ENCODE measurements around the gene ELOVL6.
"Not testable (repeated sequence)": the region's sequence is repeated elsewhere in the genome, so short reads cannot be mapped to it uniquely, and the experiment has no call there.

The ELOVL6 gene

DNA sequence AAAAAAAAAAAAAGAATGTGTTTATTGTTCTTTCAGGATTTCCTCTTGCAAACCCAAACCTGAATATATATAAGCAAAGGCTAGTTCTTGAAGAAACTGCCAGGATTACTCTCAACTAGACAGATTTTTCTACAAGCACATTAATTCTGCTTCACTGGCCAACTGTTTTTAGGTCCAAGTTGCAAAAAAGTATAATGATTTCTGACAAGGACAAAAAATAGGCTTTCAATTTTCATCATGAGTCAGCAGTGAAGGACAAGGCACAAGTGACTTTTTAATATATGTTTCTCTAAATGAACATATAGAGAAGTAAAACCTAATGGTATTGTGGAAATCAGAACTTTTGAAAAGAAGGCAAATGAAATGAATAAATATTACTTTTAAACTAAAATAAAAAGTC is 73.7 kb downstream of the ELOVL6 start:
- no peak for DNase-seq (ENCODE audit: low read depth)

DNA sequence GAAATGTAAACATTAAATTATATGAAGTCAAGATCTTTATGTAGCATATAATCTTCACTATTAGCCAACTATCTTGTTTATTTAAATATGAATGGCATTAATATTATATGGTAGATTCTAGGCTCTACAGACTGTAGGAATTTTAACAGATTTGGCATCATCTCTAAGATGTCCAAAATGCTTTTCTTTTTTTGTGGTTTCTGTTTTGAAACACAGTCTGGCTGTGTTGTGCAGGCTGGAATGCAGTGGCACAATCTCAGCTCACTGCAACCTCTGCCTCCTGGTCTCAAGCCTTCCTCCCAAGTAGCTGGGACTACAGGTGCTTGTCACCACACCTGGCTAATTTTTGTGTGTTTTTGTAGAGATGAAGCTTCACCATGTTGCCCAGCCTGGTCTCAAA is 76.2 kb downstream of the ELOVL6 start:
- no peak for DNase-seq (ENCODE audit: low read depth)

DNA sequence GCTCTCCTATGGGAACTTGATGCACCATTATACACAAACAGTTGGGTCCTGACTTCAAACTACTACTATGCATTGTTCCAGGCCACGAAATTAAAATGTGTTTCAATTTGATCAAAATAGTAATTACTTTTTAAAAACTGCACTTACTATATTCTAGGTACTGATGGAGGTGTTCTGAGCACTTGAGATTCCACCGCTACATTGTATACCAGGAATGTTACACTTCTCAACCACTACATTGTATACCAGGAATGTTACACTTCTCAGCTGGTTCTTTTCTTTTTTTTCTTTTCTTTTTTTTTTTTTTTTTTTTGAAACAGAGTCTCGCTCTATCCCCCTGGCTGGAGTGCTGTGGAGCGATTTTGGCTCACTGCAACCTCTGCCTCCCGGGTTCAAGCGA is 77.9 kb downstream of the ELOVL6 start:
- DNase-seq (ENCODE audit: low read depth) = no peak

DNA sequence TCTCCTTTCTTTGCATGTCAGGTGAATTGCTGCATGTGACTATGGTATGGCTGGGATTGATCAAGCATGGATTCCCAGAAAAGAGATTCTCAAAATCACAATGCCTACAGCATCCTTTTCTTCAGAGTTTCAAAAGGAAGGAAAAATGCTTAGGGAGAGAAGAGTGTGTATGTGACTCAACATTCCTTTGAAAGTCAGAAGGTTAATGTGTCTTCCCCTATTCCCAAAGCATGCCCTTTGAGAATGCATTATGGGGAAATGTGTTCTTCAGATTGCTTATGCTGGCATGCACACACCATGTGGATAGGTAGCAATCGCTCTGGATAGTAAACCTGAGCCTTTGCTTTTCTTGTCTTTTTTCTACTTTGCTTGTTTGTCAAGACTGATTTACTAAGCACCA is 78.5 kb downstream of the ELOVL6 start:
- DNase-seq (ENCODE audit: low read depth) = peak; percentile 18

DNA sequence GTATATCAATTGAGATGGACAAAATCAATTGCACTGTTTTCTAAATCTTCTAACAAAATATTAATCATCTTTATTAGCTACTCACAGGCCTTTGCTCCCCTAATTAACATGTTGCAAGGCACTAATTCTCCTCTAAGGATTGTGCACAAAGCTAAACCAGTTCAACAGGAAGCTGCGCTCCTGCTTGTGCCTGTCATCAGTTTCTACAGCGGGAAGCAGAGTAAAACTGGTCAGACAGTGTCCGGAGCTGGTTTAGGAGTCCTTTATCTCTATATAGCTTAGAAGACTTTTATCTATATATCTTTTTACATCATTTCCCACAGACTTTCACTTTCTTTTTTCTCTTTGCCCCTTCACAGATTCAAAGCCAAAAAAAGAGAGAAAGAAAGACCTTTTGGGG is 79.1 kb downstream of the ELOVL6 start:
- DNase-seq (ENCODE audit: low read depth) = no peak

DNA sequence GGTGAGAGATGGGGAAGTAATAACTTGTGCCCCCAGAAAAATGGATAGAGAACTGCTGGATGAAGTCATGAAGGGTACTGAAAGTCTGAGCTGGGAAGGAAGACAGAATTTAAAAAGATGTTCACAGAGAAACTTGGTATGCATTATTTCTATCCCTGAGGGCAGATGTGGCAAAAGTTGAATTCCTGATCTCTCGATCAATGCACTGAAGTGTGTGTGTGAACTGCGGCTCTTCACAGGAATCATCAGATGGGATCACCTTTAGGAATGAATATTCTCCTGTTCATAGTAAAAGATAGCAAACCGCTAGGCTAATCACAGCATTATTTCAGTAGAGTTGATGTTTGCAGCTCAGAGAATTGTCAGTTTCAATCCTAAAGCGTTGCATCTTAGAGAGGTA is 86.4 kb downstream of the ELOVL6 start:
- no peak for DNase-seq (ENCODE audit: low read depth)

DNA sequence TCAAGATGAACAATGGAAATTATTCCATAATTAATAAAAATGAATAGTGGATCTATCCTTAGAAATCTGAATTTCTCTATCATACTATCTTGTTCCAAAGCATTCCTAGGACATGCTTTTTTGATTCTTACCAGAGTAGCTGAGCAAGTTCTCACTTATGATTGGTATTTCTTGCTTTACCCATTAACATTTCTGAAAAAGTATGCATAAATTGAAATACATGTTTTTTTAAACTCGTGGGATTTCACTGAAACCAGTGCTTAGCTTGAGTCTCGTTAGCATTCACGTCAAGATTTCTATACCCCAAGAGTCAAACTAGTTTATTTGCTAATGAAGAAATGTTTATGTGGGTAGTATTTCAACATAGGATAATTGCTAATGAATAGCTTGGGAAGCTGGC is 89.0 kb downstream of the ELOVL6 start:
- no peak for DNase-seq (ENCODE audit: low read depth)

DNA sequence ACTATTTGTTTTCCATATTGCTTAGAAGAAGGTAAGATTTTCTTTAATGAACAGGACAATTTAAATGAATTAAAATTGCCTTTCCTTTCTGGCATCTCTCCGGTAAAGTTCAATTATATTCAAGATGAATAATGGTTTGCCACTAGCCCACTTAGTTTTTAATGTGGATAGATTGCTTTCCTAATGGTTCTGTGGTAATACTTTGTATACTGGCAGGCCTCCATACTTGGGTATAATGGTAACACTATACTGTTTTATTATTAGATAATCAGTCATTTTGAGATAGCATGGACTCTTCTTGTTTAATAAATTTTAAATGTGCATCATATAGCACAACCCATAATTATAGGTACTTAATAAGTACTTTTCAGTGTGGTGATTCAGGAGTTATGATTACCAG is 89.5 kb downstream of the ELOVL6 start:
- no peak for DNase-seq (ENCODE audit: low read depth)

DNA sequence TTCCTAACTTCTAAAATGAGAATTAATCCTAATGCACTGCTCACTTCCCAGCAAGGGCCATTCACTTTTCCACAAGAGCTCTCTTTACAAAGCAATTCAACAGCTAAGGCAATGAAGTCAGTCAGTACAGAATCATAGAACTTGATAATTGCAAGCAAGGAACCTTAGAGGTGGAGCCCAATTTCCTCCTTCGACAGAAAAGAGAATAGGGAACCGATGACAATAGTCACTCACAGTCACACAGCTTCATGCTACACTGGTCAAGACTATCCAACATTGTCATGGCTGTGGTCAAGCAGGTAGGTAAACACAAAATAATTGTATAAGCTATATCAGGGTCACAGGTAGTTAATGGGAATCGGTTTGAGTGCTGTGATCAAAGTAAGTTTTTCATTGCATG is 90.0 kb downstream of the ELOVL6 start:
- no peak for DNase-seq (ENCODE audit: low read depth)

DNA sequence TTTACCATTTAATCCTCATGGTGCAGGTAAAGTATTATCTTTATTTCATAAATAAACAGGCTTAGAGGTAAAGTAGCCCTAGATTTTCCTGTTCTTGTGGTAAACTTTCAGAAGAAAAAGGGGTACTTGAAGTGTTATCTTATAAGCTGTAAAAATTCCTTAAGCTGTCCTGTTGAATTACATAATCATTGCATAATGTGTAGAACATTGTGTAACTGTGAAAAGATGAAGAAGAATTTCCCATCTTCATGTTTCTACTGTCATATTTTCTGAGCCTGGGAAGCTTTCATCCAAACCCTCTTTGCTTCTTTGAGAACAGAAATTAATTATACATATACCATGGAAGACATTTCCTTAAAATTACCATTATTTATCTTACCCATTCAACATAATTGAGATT is 90.5 kb downstream of the ELOVL6 start:
- no peak for DNase-seq (ENCODE audit: low read depth)

DNA sequence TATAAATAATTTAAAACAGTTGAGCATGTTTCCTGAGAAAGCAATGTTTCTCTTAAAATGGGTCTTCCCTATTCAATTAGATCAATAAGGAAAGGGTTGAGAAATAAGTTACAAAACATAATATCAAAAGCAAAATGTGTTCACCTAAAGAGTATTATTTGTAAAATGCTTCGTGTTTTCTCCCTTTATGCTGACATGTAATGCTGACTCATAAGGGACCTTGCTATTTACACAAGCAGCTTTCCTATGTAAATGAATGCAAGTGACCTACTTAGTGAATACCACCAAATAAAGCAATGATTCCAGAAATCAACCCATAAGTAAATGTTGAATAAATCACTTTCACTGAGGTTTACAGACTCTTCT is 91.5 kb downstream of the ELOVL6 start:
- DNase-seq (ENCODE audit: low read depth) = no peak

DNA sequence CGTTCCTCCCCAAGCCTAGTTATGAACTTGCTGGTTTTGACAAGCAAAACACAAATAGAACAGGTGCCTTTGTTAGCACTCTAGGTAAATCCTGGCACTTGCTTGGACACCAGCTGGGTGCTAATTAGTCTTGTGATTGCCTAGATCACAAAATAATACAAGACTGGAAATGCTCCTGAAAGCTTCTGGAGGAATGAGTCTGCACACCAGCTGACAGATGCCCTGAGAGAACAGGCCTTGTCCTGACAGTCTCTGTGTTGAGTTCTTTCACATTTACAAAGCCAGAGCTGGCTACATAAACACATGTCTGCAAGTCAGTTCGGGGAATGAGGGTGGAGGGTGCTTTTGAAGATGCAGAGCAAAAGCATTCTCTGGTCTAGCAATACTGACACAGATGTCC is 93.8 kb downstream of the ELOVL6 start:
- DNase-seq (ENCODE audit: low read depth) = no peak

DNA sequence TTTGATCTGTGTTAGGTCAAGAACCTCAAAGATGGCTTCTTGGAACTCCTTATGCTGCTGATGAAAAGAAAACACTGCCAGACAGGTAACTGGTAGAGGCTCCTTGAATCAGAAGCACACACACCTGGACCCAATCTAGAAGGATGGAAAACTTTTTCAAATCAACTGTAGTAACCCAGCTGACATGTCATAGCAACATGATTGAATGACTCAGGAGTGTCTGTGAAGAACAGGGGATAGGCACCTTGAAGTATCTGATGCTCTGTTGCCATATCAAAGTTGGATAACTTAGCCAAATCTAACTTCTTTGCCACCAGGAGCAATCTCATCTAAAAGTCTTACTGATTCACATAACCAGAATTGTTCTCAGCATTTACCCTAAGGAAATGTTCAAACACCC is 98.8 kb downstream of the ELOVL6 start:
- DNase-seq (ENCODE audit: low read depth) = no peak

DNA sequence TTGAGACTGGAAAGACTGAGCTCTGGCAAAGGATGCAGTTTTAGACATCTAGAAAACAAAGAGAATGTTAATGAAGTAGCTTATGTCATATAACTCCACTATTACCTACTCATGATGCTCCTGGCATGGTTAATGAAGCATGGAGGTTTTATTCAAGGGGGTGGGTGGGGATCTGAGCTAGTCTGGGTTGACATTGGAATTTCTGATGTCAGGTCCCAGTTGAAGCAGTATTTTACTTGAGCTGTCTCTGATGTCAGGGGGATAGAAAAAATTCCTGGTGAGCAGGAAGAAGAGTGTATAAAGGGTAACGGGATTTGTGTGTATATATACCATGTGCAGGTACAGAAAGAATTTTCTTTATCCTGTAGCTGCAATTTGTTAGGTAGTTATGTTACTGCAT is 102.0 kb downstream of the ELOVL6 start:
- DNase-seq (ENCODE audit: low read depth) = no peak

DNA sequence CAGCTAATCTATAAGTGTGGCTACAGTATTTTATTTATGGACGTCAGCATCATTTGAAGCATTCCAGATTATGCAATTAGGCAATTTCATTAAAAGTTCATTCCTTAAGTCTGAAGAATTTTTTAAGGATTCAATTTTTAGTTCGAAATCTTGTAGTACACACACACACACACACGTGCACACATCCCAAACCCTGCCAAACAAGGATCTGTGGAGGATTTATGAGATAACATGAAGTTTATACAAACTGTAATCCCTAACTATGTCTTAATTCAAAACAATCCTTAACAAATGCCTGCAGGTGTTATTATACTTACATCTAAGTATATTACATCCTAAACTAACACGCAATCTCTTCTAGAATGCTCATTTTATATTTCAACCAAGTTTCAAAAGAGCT is 105.8 kb downstream of the ELOVL6 start:
- DNase-seq (ENCODE audit: low read depth) = no peak

DNA sequence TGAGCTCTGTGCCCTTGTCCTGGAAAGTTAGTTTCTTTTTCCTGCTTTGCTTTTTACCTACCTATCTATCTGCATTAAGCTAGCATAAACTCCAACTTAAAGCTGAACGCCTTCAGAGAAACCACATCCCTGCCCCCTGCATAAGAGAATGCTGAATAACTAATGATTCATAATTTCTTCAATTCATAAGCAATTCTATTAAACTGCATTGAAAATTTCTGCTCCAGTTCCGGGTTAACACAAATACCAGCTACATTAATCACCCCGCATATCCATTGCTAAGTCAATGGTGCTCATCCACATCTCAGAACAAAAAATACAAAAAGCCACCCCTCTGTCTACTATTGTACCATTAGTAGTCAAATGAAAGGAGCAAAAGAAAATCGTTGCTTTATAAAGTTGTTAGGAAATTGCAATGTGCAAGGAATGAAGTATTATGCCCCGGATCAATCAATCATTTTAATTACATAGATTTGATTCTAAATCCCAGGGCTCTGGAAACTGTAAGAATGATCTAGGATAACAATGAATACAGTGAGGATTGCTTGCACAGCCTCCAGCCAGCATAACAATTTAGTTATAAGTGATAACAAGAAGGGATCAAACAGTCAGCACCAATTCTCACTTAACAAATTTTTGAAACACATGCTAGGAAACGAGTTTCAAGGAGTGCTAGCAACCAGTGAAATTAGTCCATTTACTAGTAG is 106.8 kb downstream of the ELOVL6 start:
- DNase-seq (ENCODE audit: low read depth) = peak; percentile 76

DNA sequence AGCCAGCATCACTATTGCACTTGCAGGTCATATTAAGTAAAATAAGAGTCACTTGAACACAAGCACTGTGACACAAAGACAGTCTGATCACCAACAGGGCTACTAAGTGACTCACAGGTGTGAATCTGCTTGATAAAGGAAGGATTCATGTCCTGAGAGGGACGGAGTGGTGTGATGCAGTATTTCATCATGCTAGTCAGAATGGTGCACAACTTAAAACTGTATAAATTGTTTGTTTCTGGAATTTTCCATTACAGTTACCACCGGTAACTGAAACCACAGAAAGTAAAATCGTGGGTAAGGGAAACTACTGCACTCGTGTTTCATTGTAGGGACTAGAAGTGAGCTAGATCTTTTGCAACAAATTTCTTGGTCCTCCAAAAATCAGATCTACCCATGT is 109.7 kb downstream of the ELOVL6 start:
- no peak for DNase-seq (ENCODE audit: low read depth)

DNA sequence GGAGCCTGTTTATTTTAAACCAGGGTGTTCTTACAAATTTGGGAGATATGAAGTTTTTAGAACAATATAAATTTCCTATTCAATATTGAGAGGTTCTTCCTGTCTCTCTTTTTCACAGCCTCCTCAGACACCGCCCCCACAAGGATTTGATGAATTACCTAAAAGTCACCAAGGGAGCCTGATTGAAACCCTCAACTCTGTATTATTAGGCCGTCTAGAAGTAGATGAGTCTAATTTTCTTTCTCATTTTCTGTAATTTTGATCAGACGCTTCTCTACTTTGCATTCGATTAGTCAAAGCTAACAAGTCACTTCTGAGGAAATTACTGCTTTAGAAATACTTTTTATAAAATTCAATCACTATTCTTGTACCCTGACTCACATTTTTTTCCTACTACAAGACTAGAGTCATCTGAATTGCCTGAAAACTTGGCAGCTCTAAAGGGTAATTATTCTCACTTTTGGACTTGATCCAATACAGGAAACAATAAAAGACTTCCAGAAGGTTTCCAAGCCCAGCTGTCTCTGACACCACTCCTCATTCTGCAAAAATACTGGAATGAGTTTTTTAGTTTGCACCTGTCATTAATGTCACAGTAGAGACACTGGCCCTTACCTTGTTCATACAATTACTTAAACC is 111.2 kb downstream of the ELOVL6 start:
- DNase-seq (ENCODE audit: low read depth) = peak; percentile 68

DNA sequence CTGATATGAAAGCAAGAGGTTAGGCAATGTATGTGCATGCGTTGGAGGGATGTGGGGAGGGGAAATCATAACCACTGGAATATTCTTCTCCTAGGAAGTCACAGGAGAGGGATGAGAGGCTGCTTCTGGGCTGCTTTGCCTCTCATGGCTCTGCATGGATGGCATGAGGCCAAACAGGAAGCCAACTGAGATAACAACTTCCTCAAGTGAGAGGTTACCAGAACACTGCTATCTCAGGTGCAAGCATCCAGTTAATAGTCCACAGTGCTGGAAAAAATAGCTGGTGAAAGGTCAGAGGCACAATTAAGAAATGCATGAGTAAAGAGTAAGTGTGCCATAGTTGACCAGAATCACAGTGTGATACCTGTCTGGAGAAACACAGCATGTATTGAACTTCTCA is 113.3 kb downstream of the ELOVL6 start:
- DNase-seq (ENCODE audit: low read depth) = no peak

DNA sequence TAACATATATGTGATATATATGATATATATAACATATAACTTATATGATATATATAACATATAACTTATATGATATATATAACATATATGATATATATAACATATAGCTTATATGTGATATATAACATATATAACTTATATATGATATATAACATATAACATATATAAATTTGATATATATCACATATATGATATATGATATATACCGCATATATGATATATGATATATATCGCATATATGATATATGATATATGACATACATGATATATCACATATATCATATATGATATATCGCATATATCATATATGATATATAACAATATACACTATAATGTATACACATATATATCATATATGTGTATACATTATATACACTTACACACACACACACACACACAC is 114.3 kb downstream of the ELOVL6 start:
- no peak for DNase-seq (ENCODE audit: low read depth)

DNA sequence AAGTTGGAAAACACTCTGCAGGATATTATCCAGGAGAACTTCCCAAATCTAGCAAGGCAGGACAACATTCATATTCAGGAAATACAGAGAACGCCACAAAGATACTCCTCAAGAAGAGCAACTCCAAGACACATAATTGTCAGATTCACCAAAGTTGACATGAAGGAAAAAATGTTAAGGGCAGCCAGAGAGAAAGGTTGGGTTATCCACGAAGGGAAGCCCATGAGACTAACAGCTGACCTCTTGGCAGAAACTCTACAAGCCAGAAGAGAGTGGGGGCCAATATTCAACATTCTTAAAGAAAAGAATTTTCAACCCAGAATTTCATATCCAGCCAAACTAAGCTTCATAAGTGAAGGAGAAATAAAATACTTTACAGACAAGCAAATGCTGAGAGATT is 120.3 kb downstream of the ELOVL6 start:
- DNase-seq (ENCODE audit: low read depth) = not testable (repeated sequence)

DNA sequence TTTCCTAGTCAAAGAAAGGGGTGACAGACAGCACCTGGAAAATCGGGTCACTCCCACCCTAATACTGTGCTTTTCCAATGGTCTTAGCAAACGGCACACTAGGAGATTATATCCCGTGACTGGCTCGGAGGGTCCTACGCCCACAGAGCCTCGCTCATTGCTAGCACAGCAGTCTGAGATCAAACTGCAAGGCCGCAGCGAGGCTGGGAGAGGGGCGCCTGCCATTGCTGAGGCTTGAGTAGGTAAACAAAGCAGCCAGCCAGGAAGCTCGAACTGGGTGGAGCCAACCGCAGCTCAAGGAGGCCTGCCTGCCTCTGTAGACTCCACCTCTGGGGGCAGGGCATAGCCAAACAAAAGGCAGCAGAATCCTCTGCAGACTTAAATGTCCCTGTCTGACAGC is 121.6 kb downstream of the ELOVL6 start:
- DNase-seq (ENCODE audit: low read depth) = not testable (repeated sequence)

DNA sequence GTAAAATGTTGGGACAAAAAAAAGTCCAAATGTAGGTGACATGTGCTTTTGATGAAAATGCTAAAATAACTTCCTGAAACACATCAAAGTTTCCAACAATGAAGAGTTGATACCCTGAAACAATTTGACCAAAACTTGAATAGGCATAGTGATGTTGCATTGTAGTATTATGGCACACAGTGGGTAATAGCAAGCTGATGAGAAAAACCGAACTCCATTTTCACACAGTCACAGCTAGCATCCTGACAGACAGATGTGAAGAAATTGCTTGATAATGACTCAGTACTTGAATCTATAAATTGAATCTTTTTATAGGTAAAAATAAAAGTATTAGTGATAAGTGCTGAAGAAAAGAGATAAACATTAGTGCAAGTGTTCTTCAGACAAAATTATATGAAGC is 122.5 kb downstream of the ELOVL6 start:
- no peak for DNase-seq (ENCODE audit: low read depth)

DNA sequence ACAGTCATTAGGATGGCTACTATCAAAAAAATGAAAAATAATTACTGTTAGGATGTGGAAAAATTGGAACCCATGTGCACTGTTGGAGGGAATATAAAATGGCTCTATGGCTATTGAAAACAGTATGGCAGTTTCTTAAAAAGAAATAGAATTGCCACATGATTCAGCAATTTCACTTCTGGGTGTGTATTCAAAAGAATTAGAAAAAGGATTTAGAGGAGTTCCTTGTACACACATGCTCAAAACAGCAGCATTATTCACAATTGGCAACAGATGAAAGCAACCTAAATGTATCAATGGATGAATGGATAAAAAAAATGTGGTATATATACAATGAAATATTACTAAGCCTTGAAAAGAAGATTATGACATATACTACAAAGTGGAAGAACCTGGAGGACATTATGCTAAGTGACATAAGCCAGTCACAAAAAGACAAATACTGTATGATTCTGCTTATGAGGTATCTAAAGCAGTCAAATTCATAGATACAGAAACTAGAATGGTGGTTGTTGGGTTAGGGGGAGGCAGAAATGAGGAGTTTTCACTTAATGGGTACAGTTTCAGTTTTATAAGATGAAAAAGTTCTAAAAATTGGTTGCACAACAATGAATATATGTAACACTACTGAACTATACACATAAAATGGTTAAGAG is 123.2 kb downstream of the ELOVL6 start:
- DNase-seq (ENCODE audit: low read depth) = no peak
